Measurements from ENCODE around the gene COL6A3.

DNA sequence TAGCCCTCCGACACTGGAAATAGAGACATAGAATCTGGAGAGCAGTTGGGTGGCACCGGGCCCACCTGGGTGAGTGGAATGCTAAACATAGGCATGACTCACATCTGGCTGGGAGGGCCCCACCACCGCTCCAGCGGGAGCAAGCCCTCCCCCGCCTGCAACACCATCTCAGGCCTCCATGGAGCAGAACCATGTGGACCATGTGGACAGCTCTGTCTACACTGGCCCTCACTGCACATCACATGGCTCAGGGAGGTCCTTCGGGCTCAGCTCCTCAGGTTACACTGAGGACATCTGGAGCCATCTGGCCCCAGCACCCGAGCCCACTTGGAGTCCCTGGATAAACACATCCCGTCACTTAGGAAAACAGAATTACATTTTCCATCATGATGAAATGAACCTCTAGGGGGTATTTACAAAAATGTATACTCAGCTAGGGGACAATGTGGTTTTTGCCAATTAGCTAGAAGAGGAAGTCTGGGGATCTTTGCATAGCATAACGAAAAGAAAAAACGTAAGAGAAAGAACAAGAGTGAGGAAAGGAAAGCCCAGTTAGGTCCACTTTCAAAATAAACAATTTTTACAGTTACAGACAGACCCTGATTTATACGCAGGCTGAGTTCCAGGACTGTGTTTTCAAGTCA is 42.4 kb upstream of the COL6A3 start:
- TF ChIP-seq, protein P1, sequence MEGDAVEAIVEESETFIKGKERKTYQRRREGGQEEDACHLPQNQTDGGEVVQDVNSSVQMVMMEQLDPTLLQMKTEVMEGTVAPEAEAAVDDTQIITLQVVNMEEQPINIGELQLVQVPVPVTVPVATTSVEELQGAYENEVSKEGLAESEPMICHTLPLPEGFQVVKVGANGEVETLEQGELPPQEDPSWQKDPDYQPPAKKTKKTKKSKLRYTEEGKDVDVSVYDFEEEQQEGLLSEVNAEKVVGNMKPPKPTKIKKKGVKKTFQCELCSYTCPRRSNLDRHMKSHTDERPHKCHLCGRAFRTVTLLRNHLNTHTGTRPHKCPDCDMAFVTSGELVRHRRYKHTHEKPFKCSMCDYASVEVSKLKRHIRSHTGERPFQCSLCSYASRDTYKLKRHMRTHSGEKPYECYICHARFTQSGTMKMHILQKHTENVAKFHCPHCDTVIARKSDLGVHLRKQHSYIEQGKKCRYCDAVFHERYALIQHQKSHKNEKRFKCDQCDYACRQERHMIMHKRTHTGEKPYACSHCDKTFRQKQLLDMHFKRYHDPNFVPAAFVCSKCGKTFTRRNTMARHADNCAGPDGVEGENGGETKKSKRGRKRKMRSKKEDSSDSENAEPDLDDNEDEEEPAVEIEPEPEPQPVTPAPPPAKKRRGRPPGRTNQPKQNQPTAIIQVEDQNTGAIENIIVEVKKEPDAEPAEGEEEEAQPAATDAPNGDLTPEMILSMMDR (optimal IDR thresholded peaks at IDR 0.05 in 1 of 3, IDR thresholded peaks at IDR 0.05 in 1 of 3, conservative IDR thresholded peaks at IDR 0.05 in 1 of 3; ENCODE audit: extremely low read depth in 1 of 3, insufficient read depth in 2 of 3, low read length in 3 of 3), result no peak
- TF ChIP-seq EZH2 (IDR thresholded peaks at IDR 0.05; ENCODE audit: low read length), result no peak
